ENCODE results near the gene ZNF516. TPM values are rescaled to one million over a fixed set of nuclear protein-coding genes. Genes with fewer than 3 reads are reported as not detected.

ZNF516 gene
- total and polyA plus RNA-seq, 10 of the 15 experiments (the other 5 are each of a cell fraction or from before 2014, with no cell fraction given), result 2.0 to 32.0 (median 8.3) TPM

- ChIA-PET RAD21 (ENCODE audit: unreplicated experiment) (no interaction called here), CTCF (no interaction called here), SMC1A (ENCODE audit: uncharacterized antibody, unreplicated experiment) (no interaction called here), POLR2A (no interaction called here)
- TF ChIP-seq ZZZ3 (IDR thresholded peaks at IDR 0.05; ENCODE audit: control insufficient read depth, insufficient read length, low read depth), result no peak
- TF ChIP-seq ASH2L (IDR thresholded peaks at IDR 0.05; ENCODE audit: borderline replicate concordance, low read depth), result no peak
- no peak for TF ChIP-seq MLLT1 (IDR thresholded peaks at IDR 0.05)
- no peak for TF ChIP-seq CREM (IDR thresholded peaks at IDR 0.05; ENCODE audit: low read depth)
- no peak for ATAC-seq
- no peak for FAIRE-seq
- Histone ChIP-seq H3K4me2 (ENCODE audit: control insufficient read depth, insufficient read depth) (no peak overlapping the region), H3K4me3 (no peak overlapping the region), H3K9ac (ENCODE audit: control insufficient read depth, insufficient read depth, low read length) (no peak overlapping the region), H3K36me3 (ENCODE audit: control insufficient read depth in 2 of 2, insufficient read depth in 2 of 2, low read length in 1 of 2) (no peaks in the 10 kb centered on the region), H3K27ac (ENCODE audit: control insufficient read depth, insufficient read depth) (no peak overlapping the region), H2AFZ (ENCODE audit: control insufficient read depth, low read depth, low read length) (no peak overlapping the region), H3K9me3 (replicated peaks; ENCODE audit: control insufficient read depth, insufficient read depth, low read length) (no peaks in the 10 kb centered on the region), H3K4me1 (ENCODE audit: control insufficient read depth, insufficient read depth, low read length) (no peaks in the 10 kb centered on the region), H3K79me2 (ENCODE audit: control insufficient read depth, insufficient read depth, low read length) (no peaks in the 10 kb centered on the region), H4K20me1 (ENCODE audit: control insufficient read depth, insufficient read depth) (no peaks in the 10 kb centered on the region), H3K27me3 (replicated peaks in 1 of 2; ENCODE audit: control insufficient read depth in 2 of 2, insufficient read depth in 2 of 2, low read length in 1 of 2) (no peaks in the 10 kb centered on the region; a peak in 1 of 4 replicates)
- 59% methylated on average over 11 of the region's 11 CpGs for WGBS (ENCODE audit: insufficient coverage, insufficient replicate concordance, low lambda C conversion rate, missing lambda C conversion rate)
- intact Hi-C loops (cut with micrococcal nuclease; ENCODE audit: unreplicated experiment), result no loop called here
- no peak for DNase-seq (ENCODE audit: low read depth, low spot score)
- BruUV-seq (replicated peaks), result no TSS peak
- in situ Hi-C loops (cut with MboI), result no loop called here
Measured at GRCh38 chr18:76538846-76539245, 43.8 kb upstream of the ZNF516 start.

GRCh38 chr18:76537621-76538020, 42.6 kb upstream of the ZNF516 start:
- Histone ChIP-seq H2AFZ (ENCODE audit: control insufficient read depth, low read depth, low read length) (no peak overlapping the region), H3K36me3 (ENCODE audit: control insufficient read depth in 2 of 2, insufficient read depth in 2 of 2, low read length in 1 of 2) (no peaks in the 10 kb centered on the region), H3K27me3 (replicated peaks in 1 of 2; ENCODE audit: control insufficient read depth in 2 of 2, insufficient read depth in 2 of 2, low read length in 1 of 2) (no peaks in the 10 kb centered on the region; a peak in 1 of 4 replicates), H3K9ac (ENCODE audit: control insufficient read depth, insufficient read depth, low read length) (no peak overlapping the region), H3K4me3 (no peak overlapping the region), H3K4me1 (ENCODE audit: control insufficient read depth, insufficient read depth, low read length) (no peaks in the 10 kb centered on the region), H3K4me2 (ENCODE audit: control insufficient read depth, insufficient read depth) (no peak overlapping the region), H3K79me2 (ENCODE audit: control insufficient read depth, insufficient read depth, low read length) (no peaks in the 10 kb centered on the region), H3K27ac (ENCODE audit: control insufficient read depth, insufficient read depth) (no peak overlapping the region), H4K20me1 (ENCODE audit: control insufficient read depth, insufficient read depth) (no peaks in the 10 kb centered on the region), H3K9me3 (replicated peaks; ENCODE audit: control insufficient read depth, insufficient read depth, low read length) (no peaks in the 10 kb centered on the region)
- ATAC-seq, result no peak
- 48% methylated on average over 8 of the region's 8 CpGs for WGBS (ENCODE audit: insufficient coverage, insufficient replicate concordance, low lambda C conversion rate, missing lambda C conversion rate)
- no TSS peak for BruUV-seq (replicated peaks)
- in situ Hi-C loops (cut with MboI), result no loop called here
- CTCF ChIA-PET, result no interaction called here
- POLR2A ChIA-PET, result no interaction called here
- intact Hi-C loops (cut with micrococcal nuclease; ENCODE audit: unreplicated experiment), result no loop called here
- SMC1A ChIA-PET (ENCODE audit: uncharacterized antibody, unreplicated experiment), result no interaction called here
- no peak for FAIRE-seq
- TF ChIP-seq TARDBP (IDR thresholded peaks at IDR 0.05; ENCODE audit: borderline replicate concordance), result no peak
- no peak for TF ChIP-seq SMAD5 (IDR thresholded peaks at IDR 0.05; ENCODE audit: low read depth)
- TF ChIP-seq NR2F1 (conservative IDR thresholded peaks at IDR 0.05), result no peak
- no peak for TF ChIP-seq PKNOX1 (IDR thresholded peaks at IDR 0.05)
- no peak for TF ChIP-seq IKZF1 (conservative IDR thresholded peaks at IDR 0.05)
- no peak for TF ChIP-seq ZNF24 (IDR thresholded peaks at IDR 0.05)
- no peak for TF ChIP-seq NFIC (IDR thresholded peaks at IDR 0.05; ENCODE audit: low read depth, low read length)
- TF ChIP-seq NFXL1 (IDR thresholded peaks at IDR 0.05; ENCODE audit: borderline replicate concordance), result no peak
- no peak for TF ChIP-seq NFYA (IDR thresholded peaks at IDR 0.05; ENCODE audit: borderline replicate concordance, low read depth, low read length)
- TF ChIP-seq NBN (IDR thresholded peaks at IDR 0.05), result no peak
- TF ChIP-seq YY1 (IDR thresholded peaks at IDR 0.05; ENCODE audit: low read depth, low read length), result no peak
- TF ChIP-seq SIX5 (IDR thresholded peaks at IDR 0.05; ENCODE audit: low read depth, low read length, severe bottlenecking), result no peak
- RAD21 ChIA-PET (ENCODE audit: unreplicated experiment), result no interaction called here
- DNase-seq (ENCODE audit: low read depth, low spot score), result no peak

All from GM12878 (cell line).